Osteoblast (primary cell): ENCODE data around the gene CAMK2B. TPM values are rescaled to one million over a fixed set of nuclear protein-coding genes. Genes with fewer than 3 reads are reported as not detected.
"Not testable (repeated sequence)": the region's sequence is repeated elsewhere in the genome, so short reads cannot be mapped to it uniquely, and the experiment has no call there.

ENCODE experiments used
- DNase-seq: peaks from one replicate; pipeline ENCODE4 v3.0.0; 2011; ENCODE audit warnings: low spot score, mixed read lengths; ENCODE audit not compliant: insufficient read length; ENCODE audit errors: missing footprints
- H2AFZ ChIP-seq: 2 replicates; pipeline ENCODE4 v1.6.0; 2011; ENCODE audit warnings: mild to moderate bottlenecking, low read length
- H3K27ac ChIP-seq: 2 replicates; pipeline ENCODE4 v1.5.1; 2011; ENCODE audit warnings: mild to moderate bottlenecking, low read depth, low read length, moderate library complexity
- H3K27me3 ChIP-seq: 2 replicates; pipeline ENCODE4 v1.6.0; 2012; ENCODE audit warnings: mild to moderate bottlenecking, control low read depth, inconsistent platforms, low read length, moderate library complexity; ENCODE audit not compliant: insufficient read depth
- H3K36me3 ChIP-seq: 2 replicates; pipeline ENCODE4 v1.5.1; 2011; ENCODE audit warnings: mild to moderate bottlenecking, low read length, control low read depth, moderate library complexity; ENCODE audit not compliant: insufficient read depth
- H3K4me1 ChIP-seq: 2 replicates; pipeline ENCODE4 v1.5.1; 2011; ENCODE audit warnings: mild to moderate bottlenecking, low read length, control low read depth, moderate library complexity; ENCODE audit not compliant: insufficient read depth
- H3K4me2 ChIP-seq: 2 replicates; pipeline ENCODE4 v1.6.0; 2011; ENCODE audit warnings: mild to moderate bottlenecking, low read length; ENCODE audit not compliant: insufficient read depth
- H3K4me3 ChIP-seq: fragments of 200-600 bp; sonication (generic); 3 replicates; pipeline ENCODE4 v1.5.1; 2012; ENCODE audit warnings: mild to moderate bottlenecking, low read length, inconsistent platforms; ENCODE audit not compliant: insufficient read depth
- H3K79me2 ChIP-seq: 2 replicates; pipeline ENCODE4 v1.6.0; 2012; ENCODE audit warnings: mild to moderate bottlenecking, low read length, control low read depth, inconsistent platforms; ENCODE audit not compliant: insufficient read depth
- H3K9me3 ChIP-seq: 2 replicates; pipeline ENCODE4 v1.5.1; 2011; ENCODE audit warnings: low read depth, low read length, control low read depth
- H4K20me1 ChIP-seq: 2 replicates; pipeline ENCODE4 v1.6.0; 2012; ENCODE audit warnings: mild to moderate bottlenecking, low read length, control low read depth; ENCODE audit not compliant: insufficient read depth
- total RNA-seq: library from RNA; depleted of rRNA; stranded (reverse); fragments of >200 nt; gene quantifications from 2 replicates; pipeline ENCODE4 v1.2.3, GENCODE V29; 2012
- TF ChIP-seq, protein P1 (sequence below): IDR thresholded peaks from 2 replicates; pipeline ENCODE4 v1.5.1; 2011; ENCODE audit warnings: mild to moderate bottlenecking, low read depth, low read length, moderate library complexity; ENCODE audit errors: extremely low read depth

The CAMK2B gene
- total RNA-seq, 1 donor, result not detected

DNA sequence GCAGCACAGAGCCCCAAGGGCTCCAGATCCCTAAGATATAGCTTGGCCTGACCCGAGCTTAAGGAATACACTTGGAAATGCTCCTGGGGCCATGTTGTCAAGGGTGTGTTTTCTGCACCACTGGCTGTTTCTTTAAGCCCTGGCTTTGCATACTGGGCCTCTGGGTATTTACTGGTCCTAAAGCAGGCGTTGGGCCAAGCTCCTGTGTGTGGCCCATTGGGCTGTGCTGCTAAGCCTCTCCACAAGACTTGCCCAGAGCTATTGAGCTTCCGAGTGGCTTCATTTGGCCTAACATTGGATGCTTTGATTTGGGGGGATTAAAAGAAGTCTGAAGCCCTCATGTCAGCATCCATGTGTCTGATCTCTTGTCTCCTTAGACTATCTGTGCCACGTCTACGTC, 119.4 kb downstream of the CAMK2B start:
- no peaks in the 10 kb centered on the region for H3K9me3 ChIP-seq
- no peak overlapping the region for H3K4me2 ChIP-seq
- no peak overlapping the region for H2AFZ ChIP-seq
- H3K27ac ChIP-seq, result no peak overlapping the region
- H3K36me3 ChIP-seq, result peaks cover 69% of the 10 kb centered on the region
- peaks cover 9% of the 10 kb centered on the region for H3K4me1 ChIP-seq
- no peaks in the 10 kb centered on the region for H3K27me3 ChIP-seq
- peaks cover 63% of the 10 kb centered on the region for H3K79me2 ChIP-seq
- peaks cover 47% of the 10 kb centered on the region for H4K20me1 ChIP-seq
- DNase-seq, result no peak
- TF ChIP-seq, protein P1, sequence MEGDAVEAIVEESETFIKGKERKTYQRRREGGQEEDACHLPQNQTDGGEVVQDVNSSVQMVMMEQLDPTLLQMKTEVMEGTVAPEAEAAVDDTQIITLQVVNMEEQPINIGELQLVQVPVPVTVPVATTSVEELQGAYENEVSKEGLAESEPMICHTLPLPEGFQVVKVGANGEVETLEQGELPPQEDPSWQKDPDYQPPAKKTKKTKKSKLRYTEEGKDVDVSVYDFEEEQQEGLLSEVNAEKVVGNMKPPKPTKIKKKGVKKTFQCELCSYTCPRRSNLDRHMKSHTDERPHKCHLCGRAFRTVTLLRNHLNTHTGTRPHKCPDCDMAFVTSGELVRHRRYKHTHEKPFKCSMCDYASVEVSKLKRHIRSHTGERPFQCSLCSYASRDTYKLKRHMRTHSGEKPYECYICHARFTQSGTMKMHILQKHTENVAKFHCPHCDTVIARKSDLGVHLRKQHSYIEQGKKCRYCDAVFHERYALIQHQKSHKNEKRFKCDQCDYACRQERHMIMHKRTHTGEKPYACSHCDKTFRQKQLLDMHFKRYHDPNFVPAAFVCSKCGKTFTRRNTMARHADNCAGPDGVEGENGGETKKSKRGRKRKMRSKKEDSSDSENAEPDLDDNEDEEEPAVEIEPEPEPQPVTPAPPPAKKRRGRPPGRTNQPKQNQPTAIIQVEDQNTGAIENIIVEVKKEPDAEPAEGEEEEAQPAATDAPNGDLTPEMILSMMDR, result no peak
- H3K4me3 ChIP-seq, result no peak overlapping the region

DNA sequence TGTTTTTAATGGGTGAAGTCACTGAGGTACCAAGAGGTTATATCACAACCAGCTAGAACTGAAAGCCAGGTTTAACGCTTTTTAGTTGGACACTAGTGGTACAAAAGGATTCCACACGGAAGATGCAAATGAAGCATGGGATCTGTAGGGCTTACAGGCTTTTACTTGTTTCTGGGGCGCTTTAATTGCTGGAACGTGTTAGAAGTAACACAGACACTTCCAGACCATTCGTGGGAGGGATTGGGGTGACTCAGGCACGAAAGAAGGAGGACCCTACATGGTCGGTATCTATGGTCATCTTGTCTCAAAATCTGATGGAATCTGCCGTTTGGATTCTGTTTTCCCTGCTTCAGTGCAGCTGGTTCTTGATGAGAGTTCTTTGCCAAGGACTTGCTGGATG, 123.6 kb downstream of the CAMK2B start:
- Histone ChIP-seq H3K36me3 (peaks cover 29% of the 10 kb centered on the region), H3K79me2 (peaks cover 61% of the 10 kb centered on the region), H3K9me3 (no peaks in the 10 kb centered on the region), H4K20me1 (peaks cover 47% of the 10 kb centered on the region), H3K4me2 (peak overlapping the region; percentile 99), H3K27ac (peak overlapping the region; percentile 57), H2AFZ (no peak overlapping the region), H3K27me3 (peaks cover 6% of the 10 kb centered on the region), H3K4me3 (peak overlapping the region; percentile 99), H3K4me1 (peaks cover 9% of the 10 kb centered on the region)
- no peak for DNase-seq
- TF ChIP-seq, protein P1, result no peak

DNA sequence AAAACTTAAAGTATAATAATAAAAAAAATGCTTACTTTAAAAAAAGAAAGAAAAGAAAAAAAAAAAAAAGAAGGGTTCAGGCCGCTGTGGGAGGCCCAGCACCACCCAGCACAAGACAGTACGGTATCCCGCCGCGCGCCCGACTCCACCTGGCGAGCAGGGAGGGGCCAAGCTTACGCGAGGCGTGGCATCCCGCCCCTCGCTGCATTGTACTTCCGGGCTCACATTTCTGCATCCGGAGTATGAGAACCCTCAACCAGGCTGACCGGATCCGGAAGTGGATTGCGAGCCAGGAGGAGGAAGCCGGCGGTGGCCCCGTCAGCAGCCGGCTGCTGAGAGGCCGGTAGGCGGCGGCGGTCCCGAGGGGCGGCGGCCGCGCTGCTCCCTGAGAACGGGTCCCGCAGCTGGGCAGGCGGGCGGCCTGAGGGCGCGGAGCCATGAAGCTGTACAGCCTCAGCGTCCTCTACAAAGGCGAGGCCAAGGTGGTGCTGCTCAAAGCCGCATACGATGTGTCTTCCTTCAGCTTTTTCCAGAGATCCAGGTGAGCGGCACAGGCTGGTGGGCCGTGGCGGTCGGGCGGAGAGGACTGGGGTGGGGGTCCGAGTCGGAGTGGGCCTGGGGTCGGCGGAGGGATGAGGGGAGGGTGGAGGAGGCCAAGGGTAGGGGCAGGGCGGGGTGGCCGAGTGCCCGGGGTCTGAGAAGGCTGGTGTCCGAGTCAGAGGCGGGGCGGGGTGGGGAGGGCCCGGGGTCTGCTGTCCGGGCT, 124.5 kb downstream of the CAMK2B start, which contains the start of gene YKT6:
YKT6 (plus strand) TSS at position 280 of the 763 bp plus-strand sequence; CDS start at position 438, 158 bp downstream.
- H3K27me3 ChIP-seq, result peaks cover 6% of the 10 kb centered on the region
- peak within 1 kb of the TSS; percentile 99 for H3K4me2 ChIP-seq
- DNase-seq, result peak; percentile 99
- H4K20me1 ChIP-seq, result peaks cover 40% of the 10 kb centered on the region
- TF ChIP-seq, protein P1, result peak; percentile 48
- H3K36me3 ChIP-seq, result peaks cover 19% of the 10 kb centered on the region
- no peaks in the 10 kb centered on the region for H3K9me3 ChIP-seq
- H3K4me1 ChIP-seq, result peaks cover 9% of the 10 kb centered on the region
- H3K27ac ChIP-seq, result peak within 1 kb of the TSS; percentile 57
- H2AFZ ChIP-seq, result peak within 1 kb of the TSS; percentile 58
- peak within 1 kb of the TSS; percentile 99 for H3K4me3 ChIP-seq
- H3K79me2 ChIP-seq, result peaks cover 51% of the 10 kb centered on the region

DNA sequence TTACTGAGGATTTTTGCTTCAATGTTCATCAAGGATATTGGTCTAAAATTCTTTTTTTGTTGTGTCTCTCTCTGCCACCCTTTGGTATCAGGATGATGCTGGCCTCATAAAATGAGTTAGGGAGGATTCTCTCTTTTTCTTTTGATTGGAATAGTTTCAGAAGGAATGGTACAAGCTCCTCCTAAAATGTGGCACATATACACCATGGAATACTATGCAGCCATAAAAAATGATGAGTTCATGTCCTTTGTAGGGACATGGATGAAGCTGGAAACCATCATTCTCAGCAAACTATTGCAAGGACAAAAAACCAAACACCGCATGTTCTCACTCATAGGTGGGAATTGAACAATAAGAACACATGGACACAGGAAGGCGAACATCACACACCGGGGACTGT, 125.2 kb downstream of the CAMK2B start:
- not testable (repeated sequence) for H3K4me2 ChIP-seq

More for the DNA sequence above, 125.2 kb downstream of the CAMK2B start:
- not testable (repeated sequence) for DNase-seq, H3K4me3 ChIP-seq, H2AFZ ChIP-seq, H3K9me3 ChIP-seq, H3K27me3 ChIP-seq, H3K27ac ChIP-seq, H3K4me1 ChIP-seq
- peaks cover 44% of the 10 kb centered on the region for H3K79me2 ChIP-seq
- H3K36me3 ChIP-seq, result peaks cover 12% of the 10 kb centered on the region
- H4K20me1 ChIP-seq, result peaks cover 34% of the 10 kb centered on the region
